VCaP (cell line): Measurements from ENCODE around the gene NKRF.
"Not testable (repeated sequence)": the region's sequence is repeated elsewhere in the genome, so short reads cannot be mapped to it uniquely, and the experiment has no call there.

ENCODE experiments used
- H3K27ac ChIP-seq: fragments of 450-650 bp; 2 replicates; pipeline ENCODE4 v1.5.1; 2017
- CTCF ChIP-seq: fragments of 450-650 bp; conservative IDR thresholded peaks from 2 replicates; pipeline ENCODE4 v1.5.1; 2017; ENCODE audit warnings: mild to moderate bottlenecking, moderate library complexity

Gene NKRF

DNA sequence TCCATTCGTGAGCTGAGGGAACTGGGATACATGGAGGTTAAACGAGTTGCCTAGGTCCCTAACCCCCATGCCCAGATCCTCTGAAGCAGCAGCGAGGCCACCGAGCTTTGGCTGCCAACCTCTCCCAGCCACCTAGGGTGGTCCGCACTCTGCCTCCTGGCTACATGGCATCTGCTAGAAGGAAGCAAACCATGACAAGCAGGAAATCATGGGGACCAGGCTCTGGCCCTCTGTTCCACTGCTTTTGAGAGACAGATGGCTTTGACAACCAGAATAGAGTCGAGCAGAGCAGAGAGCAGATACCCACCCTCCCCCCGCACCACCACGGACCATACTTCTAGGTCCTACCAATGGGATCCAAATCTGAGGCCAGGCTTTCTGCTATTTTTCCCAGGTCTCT, 37.5 kb upstream of the NKRF start:
- no peak for TF ChIP-seq CTCF
- H3K27ac ChIP-seq, result no peak overlapping the region

DNA sequence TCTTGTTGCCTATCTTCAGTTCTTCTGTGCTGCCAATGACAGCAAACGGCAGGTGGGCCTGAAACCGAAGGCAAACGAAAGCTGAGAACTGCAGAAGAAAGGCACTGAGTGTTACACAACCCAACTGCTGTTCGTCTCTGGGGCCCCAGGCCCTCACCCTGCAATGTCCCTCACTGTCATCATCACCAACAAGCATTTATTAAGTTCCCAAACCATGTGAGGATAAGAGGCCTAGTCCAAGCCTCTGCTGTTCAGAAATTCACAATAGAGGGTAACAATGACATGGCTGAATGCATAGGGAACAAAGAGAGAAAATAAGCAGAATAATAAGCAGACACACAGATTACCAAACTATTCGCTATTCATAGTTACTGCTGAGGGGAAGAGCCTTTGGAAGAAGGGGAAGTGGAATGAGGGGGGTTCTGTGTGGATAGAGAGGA, 34.5 kb upstream of the NKRF start:
- no peak for TF ChIP-seq CTCF
- no peak overlapping the region for H3K27ac ChIP-seq

- no peak overlapping the region for H3K27ac ChIP-seq
- no peak for TF ChIP-seq CTCF
Observed at GRCh38 chrX:119638725-119639471, 32.7 kb upstream of the NKRF start.

DNA sequence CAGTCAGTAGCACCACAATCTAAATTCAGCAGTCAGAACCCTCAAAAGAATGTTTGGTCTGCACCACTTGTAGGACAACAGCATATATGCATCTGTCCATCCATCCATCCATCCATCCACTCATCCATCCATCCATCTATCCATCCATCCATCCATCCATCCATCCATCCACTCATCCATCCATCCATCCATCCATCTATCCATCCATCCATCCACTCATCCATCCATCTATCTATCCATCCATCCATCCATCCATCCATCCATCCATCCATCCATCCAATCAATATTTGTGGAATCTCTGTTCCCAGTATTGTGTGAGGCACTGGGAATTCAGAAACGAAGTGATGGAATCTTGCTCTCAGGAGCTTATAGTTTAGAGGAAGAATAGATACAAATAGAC, 31.2 kb upstream of the NKRF start:
- not testable (repeated sequence) for H3K27ac ChIP-seq

DNA sequence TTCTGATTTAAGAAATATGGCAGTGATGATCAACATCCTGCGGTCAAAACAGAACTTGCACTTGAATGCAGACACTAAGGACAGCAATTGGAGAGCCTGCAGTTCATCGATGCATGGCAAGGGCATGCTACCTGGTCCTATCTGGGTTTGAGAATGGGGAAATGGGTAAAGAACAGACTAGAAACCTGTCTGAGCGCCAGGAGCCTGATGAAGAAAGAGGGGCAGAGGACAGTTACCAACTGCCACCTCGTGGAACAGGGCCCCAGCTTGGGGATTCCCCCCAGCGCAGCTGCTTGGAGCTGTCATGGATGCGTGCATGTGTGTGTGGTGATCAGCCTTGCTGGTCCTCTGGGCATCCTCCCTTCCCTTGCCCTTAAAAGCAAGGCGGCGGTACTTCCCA, 30.2 kb upstream of the NKRF start:
- TF ChIP-seq CTCF, result no peak
- no peak overlapping the region for H3K27ac ChIP-seq

DNA sequence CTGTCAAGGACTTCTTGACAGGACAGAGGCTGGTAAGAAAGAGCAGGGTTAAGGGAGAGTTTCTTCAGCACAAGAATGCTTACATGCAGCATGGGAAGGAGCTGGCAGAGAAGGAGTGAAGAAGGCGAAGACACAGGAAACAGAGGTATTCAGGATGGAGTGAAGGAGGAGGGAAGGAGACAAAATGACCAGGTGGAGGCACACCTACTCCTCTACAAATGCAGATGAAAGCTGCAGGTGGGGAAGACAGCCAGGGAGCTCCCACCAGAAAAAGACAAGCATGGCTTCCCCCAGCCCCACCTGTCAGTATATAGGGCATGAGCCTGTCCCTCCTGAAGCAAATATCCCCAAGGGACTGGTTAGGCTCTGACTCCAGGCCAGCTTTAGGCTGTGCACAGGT, 29.6 kb upstream of the NKRF start:
- no peak for TF ChIP-seq CTCF
- no peak overlapping the region for H3K27ac ChIP-seq

- no peak for TF ChIP-seq CTCF
Observed at GRCh38 chrX:119635179-119635578, 29.0 kb upstream of the NKRF start.

GRCh38 chrX:119625843-119626242, 19.6 kb upstream of the NKRF start:
- no peak overlapping the region for H3K27ac ChIP-seq
- TF ChIP-seq CTCF, result no peak

More at GRCh38 chrX:119635179-119635578, 29.0 kb upstream of the NKRF start:
- H3K27ac ChIP-seq, result no peak overlapping the region
